Measurements from ENCODE around the gene RBM15B. TPM values are rescaled to one million over a fixed set of nuclear protein-coding genes. Genes with fewer than 3 reads are reported as not detected.

Gene RBM15B
- total RNA-seq, 1 experiment from 2014 or later, result 30.9 TPM

GRCh38 chr3:51397392-51397791, 6.3 kb downstream of the RBM15B start:
- POLR2A ChIA-PET, result interaction anchor here (0.5 to 0.7 kb wide), 2 partner anchors 209 to 292 kb away, joined by 3 read pairs; no protein-coding TSS in a partner anchor

GRCh38 chr3:51398595-51399310, 7.7 kb downstream of the RBM15B start:
- intact Hi-C loops (cut with micrococcal nuclease; ENCODE audit: unreplicated experiment), result no loop called here
- H3K27me3 ChIP-seq (ENCODE audit: control insufficient read depth, insufficient read depth, low read length), result no peaks in the 10 kb centered on the region

More at GRCh38 chr3:51397392-51397791, 6.3 kb downstream of the RBM15B start:
- H3K4me3 ChIP-seq (ENCODE audit: low read depth in 2 of 2, low read length in 2 of 2), result no peak overlapping the region
- peaks cover 8% of the 10 kb centered on the region for H3K4me1 ChIP-seq (ENCODE audit: control insufficient read depth, insufficient read depth, low read length)
- H3K9me3 ChIP-seq (ENCODE audit: control insufficient read depth, insufficient read depth, low read depth, low read length), result no peaks in the 10 kb centered on the region
- peaks cover 9% of the 10 kb centered on the region for H3K36me3 ChIP-seq (ENCODE audit: control insufficient read depth, insufficient read depth, low read length)
- H3K27ac ChIP-seq (ENCODE audit: low read length), result no peak overlapping the region
- CTCF ChIA-PET, result interaction anchor here (0.5 kb wide), 1 partner anchor 34 kb away, joined by 3 read pairs; no protein-coding TSS in a partner anchor
- in situ Hi-C loops (cut with HindIII; ENCODE audit: low pct_unique_long_range_greater_than_20kb, low sequenced_read_pairs), result no loop called here
- no peaks in the 10 kb centered on the region for H3K27me3 ChIP-seq (ENCODE audit: control insufficient read depth, insufficient read depth, low read length)
- ATAC-seq, result no peak
- BruUV-seq (replicated peaks), result no TSS peak
- TF ChIP-seq REST (IDR thresholded peaks at IDR 0.05; ENCODE audit: insufficient read depth in 1 of 2, low read depth in 2 of 2, low read length in 1 of 2) (no peak), CTCF (IDR thresholded peaks at IDR 0.05) (no peak), SIN3A (IDR thresholded peaks at IDR 0.05; ENCODE audit: borderline replicate concordance, insufficient read depth, low read depth, low read length) (no peak), POLR2AphosphoS5 (IDR thresholded peaks at IDR 0.05; ENCODE audit: low read depth, low read length) (no peak; the same call in 1 of the 2 replicates)
- DNase-seq (ENCODE audit: low read depth, low spot score), result no peak
- intact Hi-C loops (cut with micrococcal nuclease; ENCODE audit: unreplicated experiment), result no loop called here

More at GRCh38 chr3:51398595-51399310, 7.7 kb downstream of the RBM15B start:
- DNase-seq (ENCODE audit: low read depth, low spot score), result no peak
- Histone ChIP-seq H3K9me3 (ENCODE audit: control insufficient read depth, insufficient read depth, low read depth, low read length) (no peaks in the 10 kb centered on the region), H3K27ac (ENCODE audit: low read length) (no peak overlapping the region), H3K36me3 (ENCODE audit: control insufficient read depth, insufficient read depth, low read length) (peaks cover 9% of the 10 kb centered on the region), H3K4me3 (ENCODE audit: low read depth in 2 of 2, low read length in 2 of 2) (no peak overlapping the region), H3K4me1 (ENCODE audit: control insufficient read depth, insufficient read depth, low read length) (no peaks in the 10 kb centered on the region; the same call in 1 of the 2 replicates)
- no peak for TF ChIP-seq POLR2AphosphoS5 (IDR thresholded peaks at IDR 0.05; ENCODE audit: low read depth, low read length)
- TF ChIP-seq CTCF (IDR thresholded peaks at IDR 0.05), result no peak
- no peak for TF ChIP-seq TCF7L2 (IDR thresholded peaks at IDR 0.05; ENCODE audit: low read depth, low read length)
- no peak for TF ChIP-seq REST (IDR thresholded peaks at IDR 0.05; ENCODE audit: insufficient read depth in 1 of 2, low read depth in 2 of 2, low read length in 1 of 2)
- TF ChIP-seq SIN3A (IDR thresholded peaks at IDR 0.05; ENCODE audit: borderline replicate concordance, insufficient read depth, low read depth, low read length), result no peak
- in situ Hi-C loops (cut with HindIII; ENCODE audit: low pct_unique_long_range_greater_than_20kb, low sequenced_read_pairs), result no loop called here
- no TSS peak for BruUV-seq (replicated peaks)
- ChIA-PET POLR2A (no interaction called here), CTCF (no interaction called here)
- no peak for ATAC-seq

Data from Panc1 (cell line).